Neural crest cell (in vitro differentiated cells): Measurements from ENCODE around the gene OR6P1. TPM values are rescaled to one million over a fixed set of nuclear protein-coding genes. Genes with fewer than 3 reads are reported as not detected.

Experiments
- DNase-seq: peaks from one replicate; pipeline ENCODE4 v3.0.0; 2021; ENCODE audit warnings: low read depth, mixed read lengths, low spot score
- H3K27ac Mint-ChIP-seq: one replicate; pipeline ENCODE4 v1.8.0; 2021; ENCODE audit warnings: mild to moderate bottlenecking, mixed read lengths; ENCODE audit not compliant: unreplicated experiment
- H3K27me3 Mint-ChIP-seq: 2 replicates; pipeline ENCODE4 v1.8.0; 2021; ENCODE audit warnings: low read depth, mild to moderate bottlenecking, mixed read lengths
- H3K36me3 Mint-ChIP-seq: 2 replicates; pipeline ENCODE4 v1.8.0; 2021; ENCODE audit warnings: low read depth, mild to moderate bottlenecking, mixed read lengths
- H3K4me1 Mint-ChIP-seq: 2 replicates; pipeline ENCODE4 v1.8.0; 2021; ENCODE audit warnings: mixed read lengths
- H3K4me3 Mint-ChIP-seq: one replicate; pipeline ENCODE4 v1.8.0; 2021; ENCODE audit warnings: mild to moderate bottlenecking, mixed read lengths
- H3K9me3 Mint-ChIP-seq: 2 replicates; pipeline ENCODE4 v1.8.0; 2021; ENCODE audit warnings: mixed read lengths
- total RNA-seq: library from RNA; stranded (reverse); gene quantifications from 2 replicates; pipeline ENCODE4 v1.2.1, GENCODE V29; 2021
- TF ChIP-seq, protein P1 (sequence below): fragments of 200-600 bp; sonication (generic); conservative IDR thresholded peaks from 2 replicates; pipeline ENCODE4 v1.5.0; 2021; ENCODE audit warnings: antibody characterized with exemption, mild to moderate bottlenecking

OR6P1 gene
- total RNA-seq, 1 donor from 2014 or later, result not detected

DNA sequence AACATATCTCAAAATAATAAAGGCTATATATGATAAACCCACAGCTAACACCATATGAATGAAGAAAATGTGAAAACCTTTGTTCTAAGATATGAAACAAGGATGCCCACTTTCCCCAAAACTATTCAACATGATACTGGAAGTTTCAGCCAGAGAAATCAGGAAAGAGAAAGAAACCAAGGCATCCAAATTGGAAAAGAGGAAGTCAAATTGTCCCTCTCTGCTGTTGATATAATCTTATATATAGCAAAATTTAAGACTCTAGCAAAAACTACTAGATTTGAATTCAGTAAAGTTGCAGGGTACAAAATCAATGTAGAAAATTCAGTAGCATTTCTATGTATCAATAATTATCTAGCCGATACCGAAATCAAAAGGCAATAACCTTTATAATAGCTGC lies 30.4 kb upstream of the OR6P1 start:
- H3K9me3 Mint-ChIP-seq, result peaks cover 14% of the 10 kb centered on the region
- no peaks in the 10 kb centered on the region for H3K4me1 Mint-ChIP-seq
- no peaks in the 10 kb centered on the region for H3K36me3 Mint-ChIP-seq
- H3K27ac Mint-ChIP-seq, result no peak overlapping the region
- no peak for DNase-seq
- TF ChIP-seq, protein P1, sequence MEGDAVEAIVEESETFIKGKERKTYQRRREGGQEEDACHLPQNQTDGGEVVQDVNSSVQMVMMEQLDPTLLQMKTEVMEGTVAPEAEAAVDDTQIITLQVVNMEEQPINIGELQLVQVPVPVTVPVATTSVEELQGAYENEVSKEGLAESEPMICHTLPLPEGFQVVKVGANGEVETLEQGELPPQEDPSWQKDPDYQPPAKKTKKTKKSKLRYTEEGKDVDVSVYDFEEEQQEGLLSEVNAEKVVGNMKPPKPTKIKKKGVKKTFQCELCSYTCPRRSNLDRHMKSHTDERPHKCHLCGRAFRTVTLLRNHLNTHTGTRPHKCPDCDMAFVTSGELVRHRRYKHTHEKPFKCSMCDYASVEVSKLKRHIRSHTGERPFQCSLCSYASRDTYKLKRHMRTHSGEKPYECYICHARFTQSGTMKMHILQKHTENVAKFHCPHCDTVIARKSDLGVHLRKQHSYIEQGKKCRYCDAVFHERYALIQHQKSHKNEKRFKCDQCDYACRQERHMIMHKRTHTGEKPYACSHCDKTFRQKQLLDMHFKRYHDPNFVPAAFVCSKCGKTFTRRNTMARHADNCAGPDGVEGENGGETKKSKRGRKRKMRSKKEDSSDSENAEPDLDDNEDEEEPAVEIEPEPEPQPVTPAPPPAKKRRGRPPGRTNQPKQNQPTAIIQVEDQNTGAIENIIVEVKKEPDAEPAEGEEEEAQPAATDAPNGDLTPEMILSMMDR, result no peak
- peaks cover 18% of the 10 kb centered on the region for H3K27me3 Mint-ChIP-seq
- no peak overlapping the region for H3K4me3 Mint-ChIP-seq

DNA sequence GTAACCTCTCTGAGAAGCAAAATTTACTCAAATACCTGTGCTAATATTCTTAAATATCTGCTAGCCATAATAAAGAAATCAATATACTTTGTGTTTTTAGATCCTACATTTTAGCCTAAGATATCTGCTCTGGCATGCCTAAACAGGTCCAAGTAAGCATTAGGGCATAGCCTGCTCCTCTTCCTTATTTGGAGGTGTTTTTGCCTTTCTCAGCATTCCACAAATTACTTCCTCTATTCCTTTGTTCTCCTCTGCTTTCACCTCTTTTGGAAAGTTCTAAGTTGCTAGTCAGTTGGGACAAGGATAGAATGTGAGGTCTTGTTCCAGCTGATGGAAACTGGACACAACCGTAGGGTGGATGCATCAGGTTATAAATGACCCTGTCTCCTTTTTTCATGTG lies 16.6 kb upstream of the OR6P1 start:
- H3K4me1 Mint-ChIP-seq, result no peaks in the 10 kb centered on the region
- no peak overlapping the region for H3K27ac Mint-ChIP-seq
- TF ChIP-seq, protein P1, result no peak
- H3K36me3 Mint-ChIP-seq, result no peaks in the 10 kb centered on the region
- H3K4me3 Mint-ChIP-seq, result no peak overlapping the region
- H3K9me3 Mint-ChIP-seq, result peaks cover 4% of the 10 kb centered on the region
- peaks cover 10% of the 10 kb centered on the region for H3K27me3 Mint-ChIP-seq
- DNase-seq, result no peak

DNA sequence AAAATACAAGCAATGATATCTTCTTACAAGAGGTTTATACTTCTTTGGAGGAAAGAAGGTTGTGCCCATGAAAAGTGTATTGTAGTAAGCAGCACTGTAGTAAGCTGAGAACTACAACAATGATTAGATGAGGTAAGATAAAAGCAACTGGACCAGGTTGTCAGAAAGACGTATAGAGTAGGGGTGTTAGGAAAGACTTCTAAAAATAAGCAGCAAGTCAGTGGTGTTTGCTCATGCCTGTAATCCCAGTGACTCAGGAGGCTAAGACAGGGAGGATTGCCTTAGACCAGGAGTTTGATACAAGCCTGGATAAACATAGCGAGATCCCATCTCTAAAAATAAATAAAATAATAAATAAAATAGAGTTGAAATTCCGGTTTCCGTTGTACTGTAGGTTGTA lies 13.6 kb upstream of the OR6P1 start:
- no peaks in the 10 kb centered on the region for H3K36me3 Mint-ChIP-seq

DNA sequence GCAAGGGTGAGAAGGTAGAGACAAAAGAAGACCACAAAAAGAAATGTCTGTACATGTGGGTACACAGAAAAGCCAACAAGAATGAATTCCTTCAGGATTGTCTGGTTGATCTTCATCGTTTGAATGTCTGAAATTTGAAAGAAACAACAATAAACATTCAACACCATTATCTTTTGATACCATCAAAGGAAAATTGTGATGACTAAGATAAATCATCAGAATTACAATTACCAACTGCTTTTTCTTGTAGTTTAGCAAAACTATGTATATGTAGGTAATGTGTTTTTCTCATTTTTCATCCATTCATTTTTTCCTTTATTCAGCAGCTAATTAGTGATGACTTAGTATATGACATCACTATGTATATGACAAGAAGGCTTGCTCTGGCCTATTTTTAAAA lies 9.4 kb upstream of the OR6P1 start, which contains the start of gene OR10X1:
OR10X1 (minus strand) TSS at position 167 of the 400 bp plus-strand sequence; CDS start at position 167, 0 bp downstream.
- H3K4me3 Mint-ChIP-seq, result no peak within 1 kb of the TSS
- TF ChIP-seq, protein P1, result no peak
- H3K27me3 Mint-ChIP-seq, result peaks cover 9% of the 10 kb centered on the region
- no peaks in the 10 kb centered on the region for H3K36me3 Mint-ChIP-seq
- H3K4me1 Mint-ChIP-seq, result no peaks in the 10 kb centered on the region
- H3K27ac Mint-ChIP-seq, result no peak within 1 kb of the TSS
- no peak for DNase-seq
- H3K9me3 Mint-ChIP-seq, result no peaks in the 10 kb centered on the region

More for the DNA sequence above, 13.6 kb upstream of the OR6P1 start:
- Mint-ChIP-seq H3K4me1 (no peaks in the 10 kb centered on the region), H3K4me3 (no peak overlapping the region), H3K9me3 (peaks cover 4% of the 10 kb centered on the region), H3K27me3 (peaks cover 6% of the 10 kb centered on the region), H3K27ac (no peak overlapping the region)
- TF ChIP-seq, protein P1, result no peak
- DNase-seq, result no peak

DNA sequence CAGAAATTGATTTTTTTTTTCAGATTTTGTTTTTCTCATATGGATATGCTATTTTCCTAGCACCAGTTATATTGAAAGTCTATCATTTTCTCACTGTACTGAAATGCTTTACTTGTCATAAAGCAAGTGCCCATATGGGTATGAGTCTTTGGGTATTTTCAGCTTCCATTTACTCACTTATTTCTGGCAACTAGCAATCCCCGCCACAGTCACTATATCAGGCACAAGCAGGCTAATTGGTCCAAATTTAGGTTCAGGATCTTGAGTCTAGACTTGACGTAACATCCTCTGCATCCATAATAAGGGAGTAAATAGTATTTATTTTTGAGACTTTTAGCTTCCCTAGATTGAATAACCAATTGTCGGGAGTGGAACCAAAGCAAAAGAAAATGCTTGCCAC lies 7.2 kb upstream of the OR6P1 start:
- Mint-ChIP-seq H3K36me3 (no peaks in the 10 kb centered on the region), H3K27ac (no peak overlapping the region), H3K4me1 (no peaks in the 10 kb centered on the region), H3K9me3 (no peaks in the 10 kb centered on the region), H3K4me3 (no peak overlapping the region), H3K27me3 (peaks cover 22% of the 10 kb centered on the region)
- DNase-seq, result no peak
- TF ChIP-seq, protein P1, result no peak

DNA sequence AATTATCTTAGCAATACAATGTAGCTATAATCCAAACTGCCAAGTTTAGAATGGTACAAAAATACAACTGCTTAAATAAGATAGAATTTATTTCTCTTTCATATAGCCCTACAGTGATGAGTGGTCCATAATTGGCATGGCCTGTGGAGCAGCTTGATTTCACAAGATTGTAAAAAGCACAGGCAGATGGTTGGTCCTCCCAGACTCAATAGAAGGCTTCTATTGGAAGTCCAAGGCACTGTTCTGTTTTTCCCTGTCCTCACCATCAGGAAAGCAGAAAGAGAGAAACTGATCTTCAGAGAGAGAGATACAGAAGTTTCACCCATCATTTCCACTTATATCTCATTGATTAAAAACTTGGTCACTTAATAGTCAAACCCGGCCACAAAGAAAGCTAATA lies 1.8 kb upstream of the OR6P1 start:
- DNase-seq, result no peak

More for the DNA sequence above, 1.8 kb upstream of the OR6P1 start:
- H3K27ac Mint-ChIP-seq, result no peak overlapping the region
- TF ChIP-seq, protein P1, result no peak
- peaks cover 46% of the 10 kb centered on the region for H3K27me3 Mint-ChIP-seq
- no peaks in the 10 kb centered on the region for H3K36me3 Mint-ChIP-seq
- H3K4me1 Mint-ChIP-seq, result no peaks in the 10 kb centered on the region
- peaks cover 3% of the 10 kb centered on the region for H3K9me3 Mint-ChIP-seq
- no peak overlapping the region for H3K4me3 Mint-ChIP-seq
